ENCODE data around the gene HIBADH.

Gene HIBADH

DNA sequence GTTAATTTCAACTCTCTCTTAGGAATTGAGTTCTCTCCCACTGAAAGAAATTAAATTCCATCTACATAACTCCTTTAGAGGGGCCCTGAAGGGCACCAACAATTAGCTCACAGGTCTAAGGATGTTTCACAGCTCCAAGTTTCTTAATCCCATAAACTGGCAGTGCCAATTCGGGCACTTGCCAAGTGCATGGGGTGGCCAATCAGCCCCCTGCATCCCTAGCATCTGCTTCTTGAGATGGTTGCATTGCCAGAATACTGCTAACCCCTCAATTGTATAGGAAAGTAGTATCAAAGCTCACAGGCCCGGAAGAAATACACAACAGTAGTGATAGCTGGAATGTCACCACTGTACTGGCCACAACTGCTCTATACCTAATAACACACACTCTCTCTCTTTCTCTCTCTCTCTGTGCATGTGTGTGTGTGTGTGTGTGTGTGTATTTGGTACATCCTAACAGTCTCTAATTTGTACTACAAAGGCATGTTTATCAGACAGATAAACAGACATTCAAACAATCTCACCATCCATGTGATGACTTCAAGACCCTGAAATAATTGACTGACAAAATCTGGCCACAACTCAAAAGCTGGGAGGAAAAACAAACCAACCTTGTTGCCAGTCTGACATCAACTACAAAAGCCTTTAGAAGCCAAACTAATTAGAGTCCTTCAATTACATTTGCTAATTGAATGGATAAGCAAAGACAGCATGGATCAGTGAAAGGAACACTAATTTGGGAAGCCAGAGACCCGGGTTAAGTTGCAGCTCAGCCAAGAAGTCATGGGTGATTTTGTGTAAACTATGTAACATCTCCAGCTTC, 27.8 kb downstream of the HIBADH start:
- no peak for DNase-seq

GRCh38 chr7:27633062-27633461, 29.6 kb downstream of the HIBADH start:
- no peak for DNase-seq

DNA sequence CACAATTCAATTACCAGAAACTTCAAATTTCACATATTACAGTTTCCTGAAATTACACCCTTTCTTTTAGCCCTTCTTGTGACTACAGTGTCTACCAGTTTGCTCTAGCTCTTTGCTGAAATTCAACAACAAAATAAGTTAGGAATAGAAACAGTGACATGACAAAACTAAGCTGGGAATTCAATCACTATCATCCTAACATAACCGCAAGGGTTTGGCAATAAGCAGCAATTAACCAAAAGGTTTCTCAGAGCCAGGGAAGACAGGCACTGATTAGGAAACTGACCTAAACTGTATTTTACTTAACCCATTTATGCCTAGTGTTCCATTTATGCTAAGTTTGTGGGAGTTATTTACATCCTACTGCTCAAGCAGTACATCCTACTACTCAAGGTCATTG, 31.3 kb downstream of the HIBADH start:
- DNase-seq: no peak

DNA sequence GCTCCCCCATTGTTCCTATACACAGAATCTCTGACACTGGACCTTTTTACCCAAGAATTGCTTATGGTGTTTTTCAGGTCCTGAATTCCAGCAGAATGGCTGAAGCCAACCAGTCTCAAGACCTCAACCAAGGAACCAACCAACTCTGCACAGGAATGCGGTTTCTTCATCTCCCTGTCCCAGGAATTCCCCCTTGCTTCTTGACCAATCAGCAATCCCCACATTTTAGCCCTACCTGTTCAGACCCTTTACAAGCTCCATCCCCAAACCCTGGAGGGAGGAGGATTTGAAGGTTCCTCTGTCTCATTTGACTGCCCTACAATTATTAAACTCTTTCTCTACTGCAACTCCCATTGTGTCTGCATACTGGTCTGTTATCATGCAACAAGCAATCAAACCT, 35.5 kb downstream of the HIBADH start:
- DNase-seq: no peak

- DNase-seq: peak in 1 of 2 experiments; percentile 1
These were observed 43.2 kb downstream of the HIBADH start for GRCh38 chr7:27619492-27619891.

DNA sequence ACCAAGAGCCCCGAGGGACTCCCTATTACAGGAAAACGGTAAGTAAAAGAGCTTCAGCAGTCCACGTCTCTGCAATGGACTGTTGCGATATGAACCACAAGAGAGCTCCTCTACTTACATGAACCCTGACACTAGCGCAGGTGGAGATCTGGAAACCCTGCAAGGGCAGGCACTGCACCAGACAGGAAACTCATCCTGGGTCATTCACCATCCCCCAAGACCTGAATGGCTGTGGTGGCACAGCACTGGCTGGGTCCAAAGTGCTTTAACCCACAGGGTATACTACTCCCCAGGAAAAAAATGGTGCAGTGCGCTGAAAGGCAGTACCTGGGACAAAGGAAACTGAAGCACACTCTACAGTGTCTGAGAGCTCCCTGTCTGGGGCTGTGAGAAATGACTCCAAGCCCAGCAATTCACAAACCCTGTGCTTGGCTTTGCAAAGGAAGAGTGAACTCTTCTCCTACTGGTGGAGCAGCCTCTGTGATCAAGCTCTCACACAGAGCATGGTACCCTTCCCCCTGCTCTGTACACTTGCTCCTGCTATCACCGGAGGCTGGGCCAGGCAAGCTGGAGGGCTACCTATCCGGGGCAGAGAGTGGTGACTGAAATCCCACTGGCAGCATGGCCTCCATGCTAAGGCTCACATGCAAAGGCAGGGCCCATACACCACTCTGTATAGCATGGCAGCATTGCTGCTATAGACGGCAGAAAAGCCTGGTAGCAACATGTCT, 44.9 kb downstream of the HIBADH start:
- DNase-seq: no peak

DNA sequence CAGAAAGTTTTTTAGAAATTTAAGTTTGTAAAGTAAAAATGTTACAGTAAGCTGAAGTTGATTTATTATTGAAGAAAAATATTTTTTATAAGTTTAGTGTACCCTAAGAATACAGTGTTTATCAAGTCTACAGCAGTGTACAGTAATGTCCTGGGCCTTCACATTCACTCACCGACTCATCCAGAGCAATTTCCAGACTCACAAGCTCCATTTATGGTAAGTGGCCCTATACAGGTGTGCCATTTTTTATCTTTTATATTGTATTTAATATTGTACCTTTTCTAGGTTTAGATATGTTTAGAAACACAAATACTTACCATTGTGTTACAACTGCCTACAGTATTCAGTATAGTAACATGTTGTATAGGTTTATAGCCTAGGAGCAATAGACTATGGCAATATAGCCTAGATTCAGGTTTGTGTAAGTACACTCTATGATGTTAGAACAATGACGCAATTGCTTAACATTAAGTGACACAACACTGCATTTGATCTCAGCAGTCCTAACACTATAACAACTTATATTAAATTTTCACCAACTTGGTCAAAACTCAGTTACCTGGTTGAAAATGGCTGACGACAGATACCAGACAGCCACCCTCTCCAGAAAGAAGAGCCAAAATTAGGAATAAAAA, 45.7 kb downstream of the HIBADH start:
- DNase-seq: no peak

- DNase-seq: no peak
These were observed 46.5 kb downstream of the HIBADH start for GRCh38 chr7:27616186-27616491.

DNA sequence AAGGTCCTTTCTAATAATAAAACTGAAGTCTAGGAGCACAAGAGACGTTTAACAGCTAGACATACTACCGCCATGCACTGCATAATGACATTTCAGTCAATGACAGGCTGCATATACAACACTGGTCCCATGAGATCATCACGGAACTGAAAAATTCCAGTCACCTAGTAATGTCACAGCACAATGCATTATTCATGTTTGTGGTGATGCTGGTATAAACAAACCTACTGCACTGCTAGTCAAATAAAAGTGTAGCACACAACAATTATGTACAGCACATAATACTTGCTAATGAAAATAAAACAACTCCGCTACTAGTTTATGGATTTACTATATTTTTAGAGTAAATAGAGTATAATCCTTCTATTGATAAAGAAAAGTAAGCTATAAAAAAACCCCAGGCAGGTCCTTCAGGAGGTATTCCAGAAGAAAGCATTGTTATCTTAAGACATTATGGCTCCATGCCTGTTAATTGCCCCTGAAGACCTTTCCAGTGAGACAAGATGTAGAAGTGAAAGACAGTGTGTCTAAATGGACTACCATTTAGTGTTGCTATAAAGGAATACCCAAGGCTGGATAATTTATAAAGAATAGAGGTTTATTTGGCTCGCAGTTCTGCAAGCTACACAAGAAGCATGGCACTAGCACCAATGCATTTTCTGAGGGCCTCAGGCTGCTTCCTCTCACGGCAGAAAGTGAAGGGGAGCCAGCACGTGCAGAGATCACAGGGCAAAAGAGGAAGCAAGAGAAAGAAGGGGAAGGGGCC, 47.1 kb downstream of the HIBADH start:
- no peak for DNase-seq

- DNase-seq: no peak
These were observed 48.6 kb downstream of the HIBADH start for GRCh38 chr7:27614095-27614494.

DNA sequence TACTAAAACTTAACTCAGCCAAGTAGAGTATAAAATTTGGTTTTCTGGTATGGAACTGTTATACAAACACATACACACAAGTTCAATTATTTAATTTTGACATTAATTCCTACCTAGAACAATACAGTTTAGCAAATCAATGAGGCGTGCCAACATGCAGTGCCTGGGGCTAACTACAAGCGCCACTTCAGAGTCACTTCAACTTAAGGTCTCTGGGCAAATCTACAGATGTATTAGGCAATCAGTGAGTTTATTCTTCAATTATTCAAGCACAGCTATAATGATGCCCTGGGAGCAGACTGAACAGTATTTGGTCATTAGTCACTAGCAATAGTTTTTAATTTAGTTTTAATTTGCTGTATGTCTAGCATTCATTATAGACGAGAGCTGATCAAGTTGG, 51.6 kb downstream of the HIBADH start:
- no peak for DNase-seq

DNA sequence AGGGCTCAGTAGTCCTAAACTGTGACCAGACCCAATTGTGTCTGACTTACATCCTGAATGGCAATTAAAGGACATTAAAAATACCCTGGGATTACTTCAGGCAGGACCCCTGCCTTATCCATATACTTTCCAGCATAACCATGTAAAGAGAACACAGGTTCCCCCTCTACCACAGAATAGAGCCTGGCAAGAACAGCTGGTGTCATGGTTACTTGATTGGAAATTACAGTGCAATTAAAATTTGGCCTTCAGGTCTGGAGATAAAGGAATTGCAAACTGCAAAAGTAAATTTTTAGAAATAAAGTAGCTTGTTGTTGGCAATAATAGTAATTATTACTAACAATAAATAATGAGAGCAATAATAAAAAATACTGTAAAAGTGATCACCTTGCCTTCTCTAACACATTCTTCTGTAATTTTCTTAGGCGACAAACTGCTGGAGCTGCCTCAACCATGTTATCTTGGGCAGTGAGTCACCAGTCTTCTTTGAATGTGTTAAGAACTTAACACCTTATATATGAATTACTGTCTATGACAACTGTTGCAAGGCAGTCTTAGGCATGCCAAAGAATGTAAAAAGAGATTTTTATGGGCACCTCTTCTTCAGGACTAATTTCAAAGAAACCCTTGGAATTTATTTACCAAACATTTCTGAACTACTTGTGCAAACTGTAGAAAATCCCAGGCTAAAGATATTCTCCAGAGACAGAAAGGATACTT, 53.7 kb downstream of the HIBADH start:
- no peak for DNase-seq

GRCh38 chr7:27607210-27607606, 55.5 kb downstream of the HIBADH start:
- no peak for DNase-seq

DNA sequence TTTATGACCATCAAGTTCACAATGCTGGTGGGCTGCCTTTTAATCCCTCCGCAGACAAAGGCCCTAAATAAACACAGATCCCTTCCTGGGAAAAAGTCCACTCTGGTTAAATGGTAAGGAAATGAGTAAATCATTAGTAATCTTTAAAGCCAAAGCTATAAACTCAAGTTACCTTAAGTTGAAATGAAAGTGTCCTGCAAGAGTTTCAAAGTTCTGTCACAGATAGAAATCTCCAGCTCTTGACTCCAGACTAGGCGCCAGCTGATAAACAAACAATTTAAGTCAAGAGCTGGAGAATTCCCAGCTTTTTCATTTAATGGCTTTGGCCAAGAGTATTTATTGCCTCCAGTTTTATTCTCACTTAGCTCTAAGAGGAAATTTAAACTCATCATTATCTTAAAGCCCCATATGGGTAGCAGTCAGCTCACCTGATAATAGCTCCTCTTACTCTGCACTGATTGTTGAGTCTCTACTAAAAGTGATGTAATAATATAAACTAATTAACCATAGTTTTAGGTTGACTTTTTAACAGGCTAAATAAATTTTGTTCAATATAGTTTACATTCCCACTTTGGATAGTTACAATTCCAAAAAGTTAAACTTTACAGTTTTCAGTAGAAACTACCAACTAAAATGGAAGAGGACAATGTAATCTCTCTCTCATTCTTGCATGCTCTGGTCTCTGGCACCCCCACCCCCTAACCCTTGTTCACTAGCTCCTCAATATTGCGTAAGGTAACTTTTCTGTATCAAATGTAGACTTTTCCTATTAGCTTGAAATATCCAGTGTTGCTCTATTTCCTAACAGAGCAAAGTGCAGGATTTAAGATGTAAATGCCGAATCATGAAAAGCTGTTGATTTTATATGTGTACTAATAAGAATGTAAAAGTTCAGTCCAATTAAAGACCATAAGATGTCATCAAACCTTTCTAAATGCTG, 56.1 kb downstream of the HIBADH start:
- peak; percentile 14 to 44 for DNase-seq

GRCh38 chr7:27605689-27606269, 56.9 kb downstream of the HIBADH start:
- peak; percentile 9 to 20 for DNase-seq

DNA sequence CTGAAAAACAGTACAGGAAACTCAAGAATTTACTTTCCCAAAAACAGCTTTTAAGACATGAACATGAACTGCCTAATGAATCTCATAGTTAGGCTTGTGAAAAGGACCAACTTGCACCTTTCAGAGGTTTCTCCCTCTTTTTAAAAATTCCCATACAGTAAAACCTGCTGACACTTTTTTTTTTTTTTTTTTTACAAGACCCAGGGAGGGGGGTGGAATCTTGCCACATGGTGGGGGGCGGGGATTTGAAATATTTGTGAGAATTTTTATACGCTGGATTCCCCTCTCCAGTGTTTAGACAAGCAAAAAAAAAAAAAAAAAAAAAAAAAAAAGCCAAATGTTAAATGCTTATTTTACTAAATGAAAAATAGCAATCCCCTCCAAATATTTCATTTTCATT, 57.4 kb downstream of the HIBADH start:
- DNase-seq: no peak

DNA sequence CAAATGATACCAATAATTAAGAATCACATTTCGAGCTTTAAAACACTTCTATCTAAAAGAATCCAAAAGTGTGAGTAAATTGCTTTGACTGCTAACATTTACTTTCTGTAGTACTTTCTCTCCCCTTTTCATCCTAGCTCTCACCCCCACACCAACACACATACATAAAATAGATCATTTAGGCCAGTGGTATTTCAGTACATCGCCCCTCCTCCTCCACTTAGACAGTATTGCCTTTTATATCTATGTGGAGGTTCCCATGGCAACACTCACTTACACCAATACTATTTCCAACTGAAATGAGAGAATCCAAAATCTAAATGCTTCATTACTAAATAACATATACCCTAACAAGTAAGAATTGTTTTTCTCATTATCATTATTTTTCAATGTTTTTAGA, 58.9 kb downstream of the HIBADH start:
- no peak for DNase-seq

DNA sequence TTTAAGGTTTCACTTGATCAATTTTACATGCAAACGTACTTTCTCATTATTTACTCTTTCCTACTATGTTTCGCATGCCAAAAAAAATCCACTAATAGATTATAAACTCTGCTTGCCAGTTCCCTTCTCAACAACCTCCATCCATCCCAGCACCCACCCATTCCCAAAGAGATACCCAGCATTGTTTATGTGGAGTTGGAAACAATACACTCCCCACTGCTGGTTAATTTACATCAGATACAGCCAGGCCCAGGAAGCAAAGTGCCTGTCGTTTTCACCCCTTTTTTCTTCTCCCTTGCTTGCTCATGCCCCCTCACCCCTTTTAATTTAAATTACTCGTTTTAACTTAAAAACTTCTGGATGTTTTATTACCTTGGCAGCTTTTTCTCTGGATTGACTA, 59.9 kb downstream of the HIBADH start:
- no peak for DNase-seq

DNA sequence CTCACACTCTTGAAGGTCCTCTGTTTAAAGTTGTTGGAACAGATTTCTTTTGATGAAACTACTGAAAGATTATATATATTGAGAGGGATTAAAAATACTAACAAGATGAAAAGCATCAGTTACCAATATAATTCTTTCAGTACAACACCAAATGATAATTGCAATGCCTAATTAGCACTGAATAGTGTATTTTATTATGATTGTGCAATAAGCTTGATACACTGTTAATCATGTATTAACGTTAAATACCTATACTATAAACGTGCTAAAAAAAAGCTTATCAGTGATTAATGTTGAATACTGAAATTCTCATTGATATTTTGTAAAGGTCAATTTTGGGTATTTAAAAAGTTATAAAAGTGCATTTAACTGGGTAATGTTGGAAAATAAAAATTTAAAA, 61.5 kb downstream of the HIBADH start:
- DNase-seq: no peak

DNA sequence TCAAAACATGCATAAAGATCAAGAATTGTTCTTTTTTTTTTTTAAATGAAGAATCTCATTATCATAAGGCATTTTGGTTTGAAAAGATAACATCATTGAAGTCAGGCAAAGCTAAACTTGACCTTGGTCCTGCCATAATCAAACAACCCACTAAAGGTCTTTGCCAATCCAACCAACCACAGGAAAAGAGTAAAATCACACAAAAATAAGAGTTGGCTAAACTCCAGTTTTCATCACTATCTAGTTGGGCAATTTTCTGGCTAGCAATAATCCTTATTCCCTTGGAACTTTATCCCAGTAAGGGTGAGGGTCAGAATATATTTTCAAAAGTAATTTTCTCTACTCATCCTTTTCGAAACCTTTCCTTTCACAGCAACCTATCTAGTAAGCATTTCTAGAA, 62.4 kb downstream of the HIBADH start:
- DNase-seq: no peak

DNA sequence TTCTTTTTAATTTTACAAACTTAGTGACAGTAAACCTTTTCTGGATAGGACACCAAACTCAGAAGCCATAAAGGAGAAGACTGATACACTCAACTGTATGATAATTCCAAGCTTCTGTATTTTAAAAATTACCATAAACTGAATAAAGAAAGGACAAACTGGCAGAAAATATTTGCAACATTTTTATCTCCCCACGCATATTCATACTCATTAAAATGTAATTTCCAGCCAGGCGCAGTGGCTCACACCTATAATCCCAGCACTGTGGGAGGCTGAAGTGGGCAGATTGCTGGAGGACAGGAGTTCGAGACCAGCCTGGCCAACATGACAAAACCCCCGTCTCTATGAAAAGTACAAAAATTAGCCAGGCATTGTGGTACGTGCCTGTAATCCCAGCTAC, 67.7 kb downstream of the HIBADH start:
- no peak for DNase-seq

Measured in AML-193 (cell line).